GM19099 (cell line): ENCODE results near the gene IARS2.

Source experiments
- POLR2A ChIP-seq: IDR thresholded peaks from 3 replicates; pipeline ENCODE4 v1.6.1; 2011; ENCODE audit warnings: low read depth; ENCODE audit not compliant: insufficient read length; ENCODE audit errors: extremely low read depth

The IARS2 gene

DNA sequence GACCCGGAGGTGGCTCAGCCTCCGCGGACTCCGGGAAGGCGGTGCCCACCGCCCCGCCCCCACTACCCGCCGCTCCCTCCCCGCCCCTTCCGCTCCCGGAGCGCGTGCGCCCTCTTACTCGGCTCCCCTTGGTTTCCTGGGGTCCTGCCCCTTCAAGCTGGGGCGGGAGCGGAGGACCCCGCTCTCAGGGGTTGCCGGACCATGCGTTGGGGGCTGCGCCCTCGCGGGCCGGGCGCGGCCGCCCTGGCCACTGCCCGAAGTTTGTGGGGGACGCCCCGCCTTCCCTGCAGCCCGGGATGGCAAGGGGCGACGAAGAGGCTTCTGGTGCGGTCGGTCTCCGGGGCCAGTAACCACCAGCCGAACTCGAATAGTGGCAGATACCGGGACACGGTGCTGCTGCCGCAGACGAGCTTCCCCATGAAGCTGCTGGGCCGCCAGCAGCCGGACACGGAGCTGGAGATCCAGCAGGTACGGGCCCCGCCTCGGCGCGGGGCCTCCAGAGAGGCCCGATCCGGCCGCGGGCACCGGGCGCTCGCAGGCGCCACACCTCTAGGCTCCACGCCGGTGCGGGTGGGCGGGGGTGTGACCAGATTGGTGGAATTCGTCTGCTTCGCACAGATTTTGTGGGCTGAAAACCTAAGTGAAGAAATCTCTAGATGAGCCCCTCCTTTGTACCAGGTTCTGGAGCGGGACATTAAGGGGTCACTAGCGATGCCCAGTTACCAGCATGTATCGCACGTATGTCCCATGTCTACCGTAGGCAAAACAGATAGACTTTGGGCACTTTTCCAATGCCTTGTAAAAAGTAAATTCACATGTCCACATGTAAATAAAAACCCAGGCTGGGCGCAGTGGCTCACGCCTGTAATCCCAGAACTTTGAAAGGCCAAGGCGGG lies at the start of gene IARS2:
Gene IARS2, plus strand, starts transcription at position 117 of the 896 bp plus-strand sequence. Its CDS starts 85 bp downstream, at position 202.
- TF ChIP-seq POLR2A: peak; percentile 57

DNA sequence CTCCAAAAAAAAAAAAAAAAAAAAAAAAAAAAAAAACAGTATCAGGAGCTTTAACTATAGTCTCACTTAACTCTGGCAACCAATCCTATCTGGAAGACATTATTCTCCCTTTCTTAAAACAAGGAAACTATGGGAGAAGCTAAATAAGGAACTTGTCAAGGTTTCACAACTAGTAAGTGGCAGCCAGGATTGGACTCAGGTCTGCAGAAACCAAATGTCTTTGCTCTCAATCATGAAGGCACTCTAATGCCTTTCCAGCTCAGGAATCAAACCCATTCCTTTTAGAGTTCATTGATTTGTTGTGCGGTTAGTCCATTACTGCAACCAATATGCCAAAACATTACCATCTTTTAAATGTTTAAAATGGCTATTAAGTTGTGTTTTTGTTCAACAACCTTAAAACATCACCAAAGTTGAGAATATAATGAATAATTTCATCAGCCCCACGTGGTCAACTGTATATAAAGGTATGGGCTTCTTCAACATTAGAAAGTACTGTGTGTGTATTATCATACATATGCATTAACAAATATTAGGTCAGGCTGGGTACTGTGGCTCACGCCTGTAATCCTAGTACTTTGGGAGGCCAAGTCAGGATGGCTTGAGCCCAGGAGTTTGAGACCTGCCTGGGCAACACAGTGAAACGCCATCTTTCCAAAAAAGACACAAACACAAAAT lies 49.1 kb upstream of the IARS2 start:
- TF ChIP-seq POLR2A: no peak

DNA sequence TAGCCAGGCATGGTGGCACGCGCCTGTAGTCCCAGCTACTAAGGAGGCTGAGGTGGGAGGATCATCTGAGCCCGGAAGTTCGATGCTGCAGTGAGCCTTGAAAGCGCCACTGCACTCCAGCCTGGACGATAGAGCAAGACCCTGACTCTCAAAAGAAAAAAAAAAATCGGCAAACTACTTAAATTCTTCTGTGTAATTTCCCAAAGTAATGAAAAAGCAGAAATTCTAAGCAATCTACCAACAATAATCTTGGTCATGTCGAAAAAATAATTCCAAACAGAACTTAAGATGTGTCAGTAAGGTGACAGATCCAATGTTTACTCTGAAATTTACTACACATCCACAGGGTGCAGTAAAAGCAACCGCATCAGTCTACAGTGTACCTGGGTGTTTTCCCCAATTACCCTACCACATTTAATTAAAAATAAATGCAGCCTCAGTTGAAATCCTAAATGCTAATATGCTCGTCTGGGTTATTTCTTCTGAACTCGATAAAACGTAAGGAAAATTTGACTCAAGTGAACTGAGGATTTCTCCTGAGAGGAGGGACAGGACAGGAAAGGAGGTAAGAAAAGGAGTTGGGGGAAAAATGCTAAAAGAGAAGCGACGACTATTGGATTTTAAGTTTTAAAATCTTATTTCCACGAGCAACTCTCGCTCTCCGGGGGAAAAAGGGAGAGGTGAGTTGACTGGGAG lies 48.4 kb upstream of the IARS2 start:
- no peak for TF ChIP-seq POLR2A

DNA sequence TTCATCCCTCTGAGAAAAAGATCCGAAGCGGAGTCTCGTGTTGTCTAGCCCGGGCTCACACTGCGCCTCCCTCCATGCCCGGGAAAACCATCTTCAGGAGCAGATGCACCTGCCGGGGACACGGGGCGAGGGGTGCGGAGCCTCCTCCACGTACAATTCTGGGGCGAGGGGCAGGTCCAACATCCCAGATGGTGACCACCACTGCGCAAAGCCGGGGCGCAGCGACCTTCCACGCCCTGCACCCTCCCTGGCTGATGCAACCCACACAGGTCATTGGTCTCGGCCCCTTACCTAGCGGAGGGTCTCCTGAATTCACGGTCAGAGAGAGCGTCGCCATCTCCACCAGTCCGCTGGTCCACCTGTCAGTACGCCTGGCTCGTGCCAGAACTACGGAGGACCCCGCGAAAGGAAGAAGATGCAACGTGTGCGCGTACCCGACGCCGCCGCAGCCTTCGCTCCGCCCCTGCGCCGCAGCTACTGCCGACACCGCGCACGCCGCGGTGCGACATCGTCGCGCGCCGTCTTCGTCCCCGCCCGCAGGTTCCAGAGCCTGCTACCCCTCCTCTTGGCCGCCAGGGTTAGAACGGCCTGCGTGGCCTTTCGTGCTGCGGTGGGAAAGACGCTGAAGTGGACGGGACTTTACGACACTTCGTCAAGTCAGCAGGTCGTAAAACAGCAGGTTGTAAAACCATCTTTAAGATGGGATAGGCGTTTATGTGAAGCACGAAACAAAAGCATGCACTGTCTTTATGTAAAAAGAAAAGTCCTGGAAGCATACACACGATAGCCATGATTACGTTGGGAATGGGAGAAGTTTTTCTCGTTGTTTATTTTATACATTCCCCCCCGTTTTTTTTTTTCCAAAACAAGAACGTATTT lies 47.6 kb upstream of the IARS2 start, which contains the start of gene EPRS1:
Gene EPRS1, minus strand, starts transcription at position 454 of the 879 bp plus-strand sequence. Its CDS starts 117 bp downstream, at position 337.
- TF ChIP-seq POLR2A: peak; percentile 82

DNA sequence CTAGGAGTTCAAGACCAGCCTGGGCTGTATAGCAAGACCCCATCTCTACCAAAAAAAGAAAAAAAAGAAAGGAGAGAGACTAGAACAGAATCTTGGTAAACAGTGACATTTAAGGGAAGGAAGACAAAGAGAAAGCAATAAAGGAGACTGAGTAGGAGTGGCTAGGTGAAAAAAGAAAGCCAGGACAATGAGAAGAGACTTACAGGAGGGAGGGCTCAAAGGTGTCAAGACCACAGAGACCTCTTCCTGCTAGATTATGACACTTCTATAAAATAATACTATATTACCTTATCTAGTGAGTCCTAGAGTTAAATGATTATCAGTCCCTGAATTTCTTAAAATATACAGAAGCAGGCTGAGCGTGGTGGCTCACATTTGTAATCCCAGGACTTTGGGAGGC lies 37.6 kb upstream of the IARS2 start:
- no peak for TF ChIP-seq POLR2A

- TF ChIP-seq POLR2A: no peak
These were observed 33.1 kb upstream of the IARS2 start for GRCh38 chr1:220060876-220061275.

- TF ChIP-seq POLR2A: no peak
These were observed 31.3 kb upstream of the IARS2 start for GRCh38 chr1:220062629-220063028.

DNA sequence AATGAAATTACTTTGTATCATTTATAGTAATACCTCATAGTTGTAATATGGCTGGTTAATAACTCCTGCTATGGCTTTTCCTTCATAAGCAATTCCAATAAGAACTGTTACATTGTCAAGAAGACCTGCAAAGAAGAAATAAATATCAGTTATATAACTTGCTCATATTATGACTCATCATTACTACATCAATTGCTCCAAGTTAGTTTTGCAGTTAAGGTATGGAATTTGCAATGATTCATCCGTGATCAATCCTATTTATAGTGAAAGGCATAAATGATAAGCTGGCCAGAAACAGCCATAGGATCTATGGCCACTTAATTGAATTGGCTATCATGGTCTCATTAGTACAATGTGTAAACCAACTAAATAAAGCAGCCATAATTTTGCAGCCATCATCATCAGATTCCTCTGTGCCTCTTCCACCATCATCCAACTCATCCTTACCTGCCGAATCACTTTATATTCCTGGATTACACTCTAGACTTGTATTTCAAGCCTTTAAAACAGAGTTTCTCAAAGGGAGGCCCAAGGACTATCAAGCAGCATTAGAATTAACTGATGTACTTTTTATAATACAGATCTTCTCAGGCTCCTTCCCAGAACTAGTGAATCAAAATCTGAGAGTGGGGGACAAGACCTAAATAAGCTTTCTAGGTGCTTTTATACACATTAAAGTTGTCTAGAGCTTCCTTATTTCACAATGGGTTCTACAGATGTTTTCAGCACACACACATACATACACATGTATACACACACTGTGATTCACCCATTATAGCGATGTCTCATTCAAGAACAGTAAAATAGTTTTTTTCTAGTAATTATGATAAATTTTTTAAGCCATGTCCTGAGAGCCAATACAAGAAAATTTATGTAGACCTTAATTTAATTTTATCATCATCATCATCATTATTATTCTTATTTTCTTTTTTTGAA lies 26.4 kb upstream of the IARS2 start:
- no peak for TF ChIP-seq POLR2A

DNA sequence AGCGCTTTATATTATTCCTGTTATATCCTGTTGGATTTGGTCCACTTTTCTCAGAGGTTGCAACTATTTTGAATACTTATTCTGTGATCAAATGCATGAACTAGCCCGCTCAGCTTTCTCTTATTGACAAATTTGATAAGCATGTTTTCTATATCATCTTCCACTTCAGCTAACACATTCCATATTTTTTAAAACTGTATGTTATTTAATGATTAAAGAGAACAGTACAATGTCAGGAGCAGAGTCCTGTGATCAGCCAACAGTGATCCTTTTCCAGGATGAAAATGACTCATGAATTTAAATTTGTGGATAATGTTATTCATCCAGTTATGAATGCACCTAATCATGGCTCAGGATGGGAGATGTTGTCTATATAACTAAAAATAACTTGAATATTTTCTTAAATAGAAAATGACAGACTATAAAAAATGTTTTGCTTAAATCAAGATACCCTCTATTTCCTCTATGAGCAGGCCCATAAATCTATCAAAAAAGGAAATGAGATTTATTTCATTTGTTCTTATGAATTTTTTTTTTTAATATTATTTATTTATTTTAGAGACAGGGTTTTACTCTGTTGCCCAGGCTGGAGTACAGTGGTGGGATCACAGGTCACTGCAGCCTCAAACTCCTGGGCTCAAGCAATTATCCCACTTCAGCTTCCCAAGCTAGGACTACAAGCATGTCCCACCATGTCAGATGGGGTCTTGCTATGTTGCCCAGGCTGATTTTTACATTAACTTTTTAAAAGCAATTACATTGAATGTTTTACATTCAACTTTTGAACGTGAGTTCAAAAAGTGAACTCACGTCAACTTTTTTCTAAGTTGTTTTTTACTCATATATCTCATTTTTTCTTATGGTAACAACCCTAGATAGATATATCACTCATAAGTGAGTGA lies 16.8 kb upstream of the IARS2 start:
- no peak for TF ChIP-seq POLR2A

DNA sequence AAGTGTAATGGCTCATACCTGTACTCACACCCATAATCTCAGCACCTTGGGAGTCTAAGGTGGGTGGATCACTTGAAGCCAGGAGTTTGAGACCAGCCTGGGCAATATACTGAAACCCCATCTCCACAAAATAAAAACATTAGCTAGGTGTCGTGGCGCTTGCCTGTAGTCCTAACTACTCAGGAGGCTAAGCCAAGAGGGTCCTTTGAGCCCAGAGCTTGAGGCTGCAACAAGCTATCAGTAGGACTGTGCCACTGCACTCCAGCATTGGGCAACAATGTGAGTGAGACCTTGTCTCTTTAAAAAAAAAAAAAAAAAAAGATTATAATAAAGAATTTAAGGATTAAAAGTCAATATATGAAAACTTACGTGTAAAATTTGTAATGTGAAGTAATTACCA lies 16.0 kb upstream of the IARS2 start:
- TF ChIP-seq POLR2A: no peak

- no peak for TF ChIP-seq POLR2A
These were observed 9.5 kb upstream of the IARS2 start for GRCh38 chr1:220084460-220084859.
